Endothelial cell of umbilical vein (primary cell): ENCODE data around the gene SH3RF3. TPM values are rescaled to one million over a fixed set of nuclear protein-coding genes. Genes with fewer than 3 reads are reported as not detected.

ENCODE experiments used
- BruUV-seq: library from RNA; stranded (reverse); fragments of 400-500 nt; replicated peaks from 2 replicates; lab custom pipeline; 2021; lab: Mats Ljungman, UMichigan
- CTCF ChIA-PET: fragments of 300-600, 350-600 bp; sonication (Branson Sonifier 250); formaldehyde crosslinking; loops from one replicate; lab custom pipeline; 2021; ENCODE audit warnings: antibody characterized with exemption, inconsistent platforms; lab: Charles Lee
- POLR2A ChIA-PET: fragments of 300-600, 350-600 bp; sonication (Branson Sonifier 250); formaldehyde crosslinking; loops from one replicate; lab custom pipeline; 2021; ENCODE audit warnings: antibody characterized with exemption, inconsistent platforms; lab: Charles Lee
- DNase-seq: peaks from one replicate; pipeline ENCODE4 v3.0.0-alpha.2; 2011; ENCODE audit warnings: low read depth, low spot score
- FAIRE-seq: peaks from 2 replicates; lab custom pipeline; 2011; peaks lifted over from hg19 to GRCh38; lab: Jason Lieb, UNC
- H2AFZ ChIP-seq: 2 replicates; pipeline ENCODE4 v1.6.0; 2012; ENCODE audit warnings: low read depth, low read length, control low read depth, inconsistent platforms
- H3K27ac ChIP-seq: 2 replicates; pipeline ENCODE4 v1.5.1; 2011; ENCODE audit warnings: low read depth, mild to moderate bottlenecking, control low read depth, low read length, moderate library complexity; ENCODE audit not compliant: insufficient read depth
- H3K27me3 ChIP-seq, 2 experiments: 2 replicates each; pipeline versions ENCODE4 v1.6.0 to v1.6.1; 2011; ENCODE audit warnings: low read length in 2 of 2, mixed read lengths in 1 of 2; ENCODE audit not compliant: control insufficient read depth in 2 of 2, insufficient read depth in 2 of 2
- H3K36me3 ChIP-seq, 2 experiments: 2 replicates in 1 of 2; 3 replicates in 1 of 2; pipeline ENCODE4 v1.5.1; 2011; ENCODE audit warnings: low read length in 2 of 2, mild to moderate bottlenecking in 1 of 2, moderate library complexity in 1 of 2; ENCODE audit not compliant: control insufficient read depth in 2 of 2, insufficient read depth in 2 of 2; ENCODE audit errors: extremely low read depth in 1 of 2
- H3K4me1 ChIP-seq: 3 replicates; pipeline ENCODE4 v1.5.1; 2011; ENCODE audit warnings: mild to moderate bottlenecking, low read length; ENCODE audit not compliant: control insufficient read depth, insufficient read depth; ENCODE audit errors: extremely low read depth
- H3K4me2 ChIP-seq: 2 replicates; pipeline ENCODE4 v1.6.1; 2011; ENCODE audit warnings: low read length, control low read depth, mixed read lengths; ENCODE audit not compliant: insufficient read depth
- H3K4me3 ChIP-seq, 3 experiments: fragments of 200-600 bp in 1 of 3; sonication (generic), shearing (Covaris generic) in 1 of 3; replicated peaks in 1 of 3; 2 replicates each; pipeline ENCODE4 v1.5.1; 2011 to 2016; ENCODE audit warnings: control low read depth in 3 of 3, low read length in 3 of 3, mild to moderate bottlenecking in 2 of 3, inconsistent platforms in 1 of 3, low read depth in 1 of 3, moderate library complexity in 1 of 3; ENCODE audit not compliant: insufficient read depth in 1 of 3
- H3K79me2 ChIP-seq: 2 replicates; pipeline ENCODE4 v1.6.0; 2012; ENCODE audit warnings: low read length, inconsistent platforms; ENCODE audit not compliant: control insufficient read depth, insufficient read depth
- H3K9ac ChIP-seq: replicated peaks from 2 replicates; pipeline ENCODE3; 2011; ENCODE audit warnings: low read length, control low read depth; ENCODE audit not compliant: insufficient read depth; ENCODE audit errors: extremely low read depth
- H3K9me1 ChIP-seq: replicated peaks from 3 replicates; pipeline ENCODE4 v1.6.0; 2011; ENCODE audit warnings: mild to moderate bottlenecking, low read length; ENCODE audit not compliant: control insufficient read depth, insufficient read depth; ENCODE audit errors: extremely low read depth
- H3K9me3 ChIP-seq: replicated peaks from 2 replicates; pipeline ENCODE4 v1.5.1; 2012; ENCODE audit warnings: low read length, inconsistent platforms; ENCODE audit not compliant: control insufficient read depth, insufficient read depth
- H4K20me1 ChIP-seq: replicated peaks from 2 replicates; pipeline ENCODE3; 2011; ENCODE audit warnings: mild to moderate bottlenecking, low read length; ENCODE audit not compliant: control insufficient read depth, insufficient read depth; ENCODE audit errors: extremely low read depth
- EZH2 ChIP-seq: IDR thresholded peaks from 2 replicates; pipeline ENCODE4 v1.6.1; 2012; ENCODE audit warnings: borderline replicate concordance, low read depth, mild to moderate bottlenecking, moderate library complexity, low read length, inconsistent platforms; ENCODE audit not compliant: severe bottlenecking
- FOS ChIP-seq: IDR thresholded peaks from 2 replicates; pipeline ENCODE4 v1.6.1; 2011; ENCODE audit warnings: mild to moderate bottlenecking, low read length, moderate library complexity, borderline replicate concordance; ENCODE audit not compliant: insufficient read depth
- MYC ChIP-seq: IDR thresholded peaks from one replicate; pipeline ENCODE4 v1.6.1; 2011; ENCODE audit warnings: mild to moderate bottlenecking, low read depth, low read length
- POLR2AphosphoS5 ChIP-seq: IDR thresholded peaks from 2 replicates; pipeline ENCODE4 v1.6.1; 2012; ENCODE audit warnings: low read depth, mild to moderate bottlenecking, control low read depth, low read length, moderate library complexity; ENCODE audit not compliant: insufficient read depth
- dilution Hi-C: fragments of 300-500 bp; cut with MboI; formaldehyde crosslinking; loops from one replicate; pipeline ENCODE4 v1.15.0; 2019; ENCODE audit warnings: low sequenced_read_pairs; ENCODE audit not compliant: extremely low pct_ligation_motif_present
- intact Hi-C: fragments of 100-400 bp; cut with micrococcal nuclease; formaldehyde crosslinking; loops from one replicate; pipeline ENCODE4 v1.10.0; 2022
- polyA plus RNA-seq, 4 experiments: library from polyadenylated mRNA; depleted of rRNA in 3 of 4; stranded (reverse) in 3 of 4; unstranded in 1 of 4; fragments of >200 nt; gene quantifications; 2 replicates each; pipeline versions ENCODE4 v1.2.1 to v1.2.3, GENCODE V29; 2011 to 2012; ENCODE audit warnings: missing spikeins in 1 of 4
- total RNA-seq: library from RNA; stranded (reverse); gene quantifications from 2 replicates; pipeline ENCODE4 v1.2.3, GENCODE V29; 2021
- TF ChIP-seq, protein P1 (sequence below), 2 donors: IDR thresholded peaks; 1 replicate in 1 of 2; 2 replicates in 1 of 2; pipeline ENCODE4 v1.5.1; 2011; ENCODE audit warnings: low read length in 2 of 2, mild to moderate bottlenecking in 2 of 2, moderate library complexity in 2 of 2, control low read depth in 1 of 2, inconsistent platforms in 1 of 2, low read depth in 1 of 2; ENCODE audit not compliant: insufficient read depth in 1 of 2; ENCODE audit errors: extremely low read depth in 1 of 2

Gene SH3RF3
- total and polyA plus RNA-seq, 2 donors (not counting 3 experiments of a cell fraction or from before 2014, with no cell fraction given): 3.8 to 14.7 TPM

DNA sequence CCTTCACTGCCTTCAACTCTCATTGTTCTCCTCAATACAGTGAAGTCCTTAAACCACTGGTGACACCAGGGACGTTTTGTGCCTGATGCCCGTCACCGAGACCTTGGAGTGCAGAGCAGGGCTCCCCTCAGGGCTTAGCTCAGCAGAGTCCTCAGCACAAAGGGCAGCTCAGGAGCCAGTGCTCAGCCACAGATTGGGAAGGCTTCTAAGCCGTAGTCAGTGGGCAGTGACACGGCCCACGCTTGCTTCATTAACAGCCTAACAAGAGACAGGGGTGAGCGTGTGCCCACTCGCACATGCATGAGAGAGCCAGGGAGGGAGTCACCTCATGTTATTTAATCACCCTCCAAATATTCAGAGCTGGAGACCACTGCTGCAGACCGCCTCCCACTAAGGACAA lies 137.5 kb downstream of the SH3RF3 start:
- H3K9ac ChIP-seq: peak overlapping the region; percentile 81
- intact Hi-C loops: loop anchor here (2.0 to 5.0 kb wide), 5 partner anchors 28 to 242 kb away; no protein-coding TSS in a partner anchor
- DNase-seq (no peak), FAIRE-seq (no peak)
- no TSS peak for BruUV-seq
- H3K4me3 ChIP-seq: no peak overlapping the region
- H3K9me1 ChIP-seq: no peaks in the 10 kb centered on the region
- POLR2A ChIA-PET: interaction anchor here (1.6 kb wide), 1 partner anchor 67 kb away, joined by 3 read pairs; no protein-coding TSS in a partner anchor
- dilution Hi-C loops: no loop called here
- H3K79me2 ChIP-seq: no peaks in the 10 kb centered on the region
- no peak for TF ChIP-seq FOS
- no peak for TF ChIP-seq EZH2
- TF ChIP-seq, protein P1, sequence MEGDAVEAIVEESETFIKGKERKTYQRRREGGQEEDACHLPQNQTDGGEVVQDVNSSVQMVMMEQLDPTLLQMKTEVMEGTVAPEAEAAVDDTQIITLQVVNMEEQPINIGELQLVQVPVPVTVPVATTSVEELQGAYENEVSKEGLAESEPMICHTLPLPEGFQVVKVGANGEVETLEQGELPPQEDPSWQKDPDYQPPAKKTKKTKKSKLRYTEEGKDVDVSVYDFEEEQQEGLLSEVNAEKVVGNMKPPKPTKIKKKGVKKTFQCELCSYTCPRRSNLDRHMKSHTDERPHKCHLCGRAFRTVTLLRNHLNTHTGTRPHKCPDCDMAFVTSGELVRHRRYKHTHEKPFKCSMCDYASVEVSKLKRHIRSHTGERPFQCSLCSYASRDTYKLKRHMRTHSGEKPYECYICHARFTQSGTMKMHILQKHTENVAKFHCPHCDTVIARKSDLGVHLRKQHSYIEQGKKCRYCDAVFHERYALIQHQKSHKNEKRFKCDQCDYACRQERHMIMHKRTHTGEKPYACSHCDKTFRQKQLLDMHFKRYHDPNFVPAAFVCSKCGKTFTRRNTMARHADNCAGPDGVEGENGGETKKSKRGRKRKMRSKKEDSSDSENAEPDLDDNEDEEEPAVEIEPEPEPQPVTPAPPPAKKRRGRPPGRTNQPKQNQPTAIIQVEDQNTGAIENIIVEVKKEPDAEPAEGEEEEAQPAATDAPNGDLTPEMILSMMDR (IDR thresholded peaks at IDR 0.05; ENCODE audit: extremely low read depth in 1 of 2, insufficient read depth in 1 of 2, low read depth in 1 of 2, low read length in 2 of 2): no peak
- TF ChIP-seq POLR2AphosphoS5: no peak
- TF ChIP-seq MYC: no peak
- H2AFZ ChIP-seq: no peak overlapping the region
- H3K4me1 ChIP-seq: peaks cover 47% of the 10 kb centered on the region
- peak overlapping the region; percentile 59 for H3K4me2 ChIP-seq
- no peaks in the 10 kb centered on the region for H4K20me1 ChIP-seq
- CTCF ChIA-PET: interaction anchor here (0.9 to 2.2 kb wide), 4 partner anchors 12 to 244 kb away, joined by 3 to 7 read pairs (median 4); no protein-coding TSS in a partner anchor
- H3K9me3 ChIP-seq: no peaks in the 10 kb centered on the region
- H3K27ac ChIP-seq: peak overlapping the region; percentile 95
- no peaks in the 10 kb centered on the region for H3K36me3 ChIP-seq
- no peaks in the 10 kb centered on the region for H3K27me3 ChIP-seq
